ENCODE measurements around the gene SLAMF9. TPM values are rescaled to one million over a fixed set of nuclear protein-coding genes. Genes with fewer than 3 reads are reported as not detected.

Gene SLAMF9
- total RNA-seq, 1 experiment from 2014 or later, result not detected

GRCh38 chr1:159992161-159992560 is 38.1 kb upstream of the SLAMF9 start:
- H3K9me3 ChIP-seq (ENCODE audit: control insufficient read depth, insufficient read depth, low read depth, low read length), result no peaks in the 10 kb centered on the region
- POLR2A ChIA-PET, result no interaction called here
- CTCF ChIA-PET, result no interaction called here
- peaks cover 4% of the 10 kb centered on the region for H3K27me3 ChIP-seq (ENCODE audit: control insufficient read depth, insufficient read depth, low read length)
- no peaks in the 10 kb centered on the region for H3K4me1 ChIP-seq (ENCODE audit: control insufficient read depth, insufficient read depth, low read length)
- no peak overlapping the region for H3K4me3 ChIP-seq (ENCODE audit: low read depth in 2 of 2, low read length in 2 of 2)
- H3K36me3 ChIP-seq (ENCODE audit: control insufficient read depth, insufficient read depth, low read length), result no peaks in the 10 kb centered on the region
- no TSS peak for BruUV-seq (replicated peaks)
- intact Hi-C loops (cut with micrococcal nuclease; ENCODE audit: unreplicated experiment), result no loop called here
- DNase-seq (ENCODE audit: low read depth, low spot score) (no peak), ATAC-seq (no peak)
- no peak overlapping the region for H3K27ac ChIP-seq (ENCODE audit: low read length)
- in situ Hi-C loops (cut with HindIII; ENCODE audit: low pct_unique_long_range_greater_than_20kb, low sequenced_read_pairs), result no loop called here
- TF ChIP-seq REST (IDR thresholded peaks at IDR 0.05; ENCODE audit: insufficient read depth in 1 of 2, low read depth in 2 of 2, low read length in 1 of 2), result no peak
- no peak for TF ChIP-seq CTCF (IDR thresholded peaks at IDR 0.05)
- no peak for TF ChIP-seq TCF7L2 (IDR thresholded peaks at IDR 0.05; ENCODE audit: low read depth, low read length)
- TF ChIP-seq POLR2AphosphoS5 (IDR thresholded peaks at IDR 0.05; ENCODE audit: low read depth, low read length), result no peak
- no peak for TF ChIP-seq SIN3A (IDR thresholded peaks at IDR 0.05; ENCODE audit: borderline replicate concordance, insufficient read depth, low read depth, low read length)

GRCh38 chr1:159991513-159991912 is 37.5 kb upstream of the SLAMF9 start:
- in situ Hi-C loops (cut with HindIII; ENCODE audit: low pct_unique_long_range_greater_than_20kb, low sequenced_read_pairs) (no loop called here), intact Hi-C loops (cut with micrococcal nuclease; ENCODE audit: unreplicated experiment) (no loop called here)
- no peaks in the 10 kb centered on the region for H3K9me3 ChIP-seq (ENCODE audit: control insufficient read depth, insufficient read depth, low read depth, low read length)
- H3K36me3 ChIP-seq (ENCODE audit: control insufficient read depth, insufficient read depth, low read length), result no peaks in the 10 kb centered on the region
- BruUV-seq (replicated peaks), result no TSS peak
- H3K27ac ChIP-seq (ENCODE audit: low read length), result no peak overlapping the region
- no peaks in the 10 kb centered on the region for H3K4me1 ChIP-seq (ENCODE audit: control insufficient read depth, insufficient read depth, low read length)
- TF ChIP-seq TCF7L2 (IDR thresholded peaks at IDR 0.05; ENCODE audit: low read depth, low read length) (no peak), CTCF (IDR thresholded peaks at IDR 0.05) (no peak), POLR2AphosphoS5 (IDR thresholded peaks at IDR 0.05; ENCODE audit: low read depth, low read length) (no peak), SIN3A (IDR thresholded peaks at IDR 0.05; ENCODE audit: borderline replicate concordance, insufficient read depth, low read depth, low read length) (no peak), REST (IDR thresholded peaks at IDR 0.05; ENCODE audit: insufficient read depth in 1 of 2, low read depth in 2 of 2, low read length in 1 of 2) (no peak)
- ATAC-seq (no peak), DNase-seq (ENCODE audit: low read depth, low spot score) (no peak)
- CTCF ChIA-PET, result no interaction called here
- H3K27me3 ChIP-seq (ENCODE audit: control insufficient read depth, insufficient read depth, low read length), result peaks cover 4% of the 10 kb centered on the region
- POLR2A ChIA-PET, result no interaction called here
- no peak overlapping the region for H3K4me3 ChIP-seq (ENCODE audit: low read depth in 2 of 2, low read length in 2 of 2)
